ENCODE data around the gene MIS12. TPM values are rescaled to one million over a fixed set of nuclear protein-coding genes. Genes with fewer than 3 reads are reported as not detected.
A peak's percentile ranks its signal among the peaks of the same experiment; 100 is the strongest.

The MIS12 gene
- total RNA-seq, 2 experiments from 2014 or later, result 30.3 to 35.0 TPM

- ChIA-PET CTCF (no interaction called here), POLR2A (interaction anchor here (0.6 to 1.0 kb wide), 4 partner anchors 9 to 1309 kb away, joined by 3 read pairs; no protein-coding TSS in a partner anchor)
- H3K27ac Mint-ChIP-seq, result peak overlapping the region; percentile 85
- ATAC-seq (no peak), DNase-seq (no peak)
- peaks cover 16% of the 10 kb centered on the region for H3K4me1 Mint-ChIP-seq (ENCODE audit: low read depth)
- H3K4me3 Mint-ChIP-seq, result no peak overlapping the region
- H3K36me3 Mint-ChIP-seq (ENCODE audit: low read depth), result peaks cover 17% of the 10 kb centered on the region
- no peaks in the 10 kb centered on the region for H3K9me3 Mint-ChIP-seq
- no peaks in the 10 kb centered on the region for H3K27me3 Mint-ChIP-seq
- intact Hi-C loops (cut with micrococcal nuclease), result no loop called here
- no peak for TF ChIP-seq CTCF (IDR thresholded peaks at IDR 0.05)
Measured at GRCh38 chr17:5527601-5528250, 41.4 kb downstream of the MIS12 start.

- Mint-ChIP-seq H3K9me3 (no peaks in the 10 kb centered on the region), H3K36me3 (ENCODE audit: low read depth) (peaks cover 19% of the 10 kb centered on the region), H3K4me3 (no peak overlapping the region), H3K27ac (peak overlapping the region; percentile 51), H3K4me1 (ENCODE audit: low read depth) (peaks cover 16% of the 10 kb centered on the region), H3K27me3 (no peaks in the 10 kb centered on the region)
- DNase-seq (no peak), ATAC-seq (no peak)
- ChIA-PET POLR2A (no interaction called here), CTCF (no interaction called here)
- TF ChIP-seq CTCF (IDR thresholded peaks at IDR 0.05), result no peak
- intact Hi-C loops (cut with micrococcal nuclease), result no loop called here
Measured at GRCh38 chr17:5530265-5531084, 44.1 kb downstream of the MIS12 start.

DNA sequence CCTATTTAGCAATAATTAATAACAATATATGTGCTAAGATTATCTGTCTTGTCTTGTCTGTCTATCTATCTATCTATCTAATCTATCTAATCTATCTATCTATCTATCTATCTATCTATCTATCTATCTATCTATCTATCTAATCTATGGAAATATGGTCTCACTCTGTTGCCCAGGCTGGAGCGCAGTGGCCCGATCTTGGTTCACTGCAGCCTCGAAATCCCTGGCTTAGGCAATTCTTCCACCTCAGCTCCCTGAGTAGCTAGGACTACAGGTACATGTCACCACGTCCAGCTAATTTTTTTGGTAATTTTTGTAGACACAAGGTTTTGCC is 44.7 kb downstream of the MIS12 start:
- no peak overlapping the region for H3K4me3 Mint-ChIP-seq
- POLR2A ChIA-PET, result no interaction called here
- no peaks in the 10 kb centered on the region for H3K27me3 Mint-ChIP-seq
- TF ChIP-seq CTCF (IDR thresholded peaks at IDR 0.05), result no peak
- no peak for DNase-seq
- no peak for ATAC-seq
- CTCF ChIA-PET, result no interaction called here
- no peak overlapping the region for H3K27ac Mint-ChIP-seq
- peaks cover 21% of the 10 kb centered on the region for H3K36me3 Mint-ChIP-seq (ENCODE audit: low read depth)
- no peaks in the 10 kb centered on the region for H3K9me3 Mint-ChIP-seq
- peaks cover 15% of the 10 kb centered on the region for H3K4me1 Mint-ChIP-seq (ENCODE audit: low read depth)
- intact Hi-C loops (cut with micrococcal nuclease), result no loop called here

GRCh38 chr17:5532581-5532980 is 46.2 kb downstream of the MIS12 start:
- Mint-ChIP-seq H3K36me3 (ENCODE audit: low read depth) (peaks cover 21% of the 10 kb centered on the region), H3K27me3 (no peaks in the 10 kb centered on the region), H3K27ac (no peak overlapping the region), H3K4me3 (no peak overlapping the region), H3K4me1 (ENCODE audit: low read depth) (peaks cover 2% of the 10 kb centered on the region), H3K9me3 (no peaks in the 10 kb centered on the region)
- ATAC-seq (no peak), DNase-seq (no peak)
- ChIA-PET CTCF (no interaction called here), POLR2A (interaction anchor here (1.3 kb wide), 1 partner anchor 18 kb away, joined by 5 read pairs; no protein-coding TSS in a partner anchor)
- intact Hi-C loops (cut with micrococcal nuclease), result no loop called here
- TF ChIP-seq CTCF (IDR thresholded peaks at IDR 0.05), result no peak
